Epithelial cell of prostate (primary cell): Measurements from ENCODE around the gene MYO9A.
A peak's percentile ranks its signal among the peaks of the same experiment; 100 is the strongest.

ENCODE experiments used
- DNase-seq: peaks from one replicate; pipeline ENCODE4 v3.0.0-alpha.2; 2011; ENCODE audit warnings: low read depth, low spot score
- H3K27ac ChIP-seq: fragments of 450-650 bp; 2 replicates; pipeline ENCODE4 v1.5.1; 2017; ENCODE audit warnings: mild to moderate bottlenecking

The MYO9A gene

GRCh38 chr15:72118017-72118978 is at the start of gene MYO9A, which contains the start of gene SENP8:
Gene MYO9A (minus strand): TSS chr15:72118150. CDS start chr15:72046563, 71,587 bp downstream.
Gene SENP8 (plus strand): TSS chr15:72118403. CDS start chr15:72139624, 21,221 bp downstream.
- DNase-seq, result peak; percentile 87
- H3K27ac ChIP-seq, result peak within 1 kb of the TSS; percentile 86

- DNase-seq, result no peak
- peak overlapping the region; percentile 69 for H3K27ac ChIP-seq
These were observed 49.5 kb upstream of the MYO9A start for GRCh38 chr15:72167445-72167844.

GRCh38 chr15:72166716-72167417 is 48.9 kb upstream of the MYO9A start:
- no peak overlapping the region for H3K27ac ChIP-seq
- DNase-seq, result no peak

- no peak overlapping the region for H3K27ac ChIP-seq
- DNase-seq, result no peak
These were observed 45.8 kb upstream of the MYO9A start for GRCh38 chr15:72163719-72164118.

- no peak for DNase-seq
- H3K27ac ChIP-seq, result no peak overlapping the region
These were observed 44.6 kb upstream of the MYO9A start for GRCh38 chr15:72162569-72162968.

GRCh38 chr15:72161361-72162132 is 43.6 kb upstream of the MYO9A start:
- DNase-seq, result no peak
- no peak overlapping the region for H3K27ac ChIP-seq

GRCh38 chr15:72160696-72161245 is 42.8 kb upstream of the MYO9A start:
- no peak overlapping the region for H3K27ac ChIP-seq
- DNase-seq, result no peak

- DNase-seq, result no peak
- no peak overlapping the region for H3K27ac ChIP-seq
These were observed 39.0 kb upstream of the MYO9A start for GRCh38 chr15:72156928-72157327.

GRCh38 chr15:72155635-72156616 is 38.0 kb upstream of the MYO9A start:
- peak overlapping the region; percentile 48 for H3K27ac ChIP-seq
- DNase-seq, result no peak

GRCh38 chr15:72155003-72155621 is 37.2 kb upstream of the MYO9A start:
- peak; percentile 39 for DNase-seq
- H3K27ac ChIP-seq, result peak overlapping the region; percentile 48

GRCh38 chr15:72154316-72154715 is 36.4 kb upstream of the MYO9A start:
- no peak overlapping the region for H3K27ac ChIP-seq
- DNase-seq, result no peak

- no peak overlapping the region for H3K27ac ChIP-seq
- DNase-seq, result no peak
These were observed 35.5 kb upstream of the MYO9A start for GRCh38 chr15:72153269-72154000.

- H3K27ac ChIP-seq, result no peak overlapping the region
- no peak for DNase-seq
These were observed 29.5 kb upstream of the MYO9A start for GRCh38 chr15:72147418-72147817.

- H3K27ac ChIP-seq, result no peak overlapping the region
These were observed 29.0 kb upstream of the MYO9A start for GRCh38 chr15:72146934-72147333.

GRCh38 chr15:72146221-72146620 is 28.3 kb upstream of the MYO9A start:
- H3K27ac ChIP-seq, result no peak overlapping the region
- DNase-seq, result no peak

More at GRCh38 chr15:72146934-72147333, 29.0 kb upstream of the MYO9A start:
- no peak for DNase-seq

- no peak for DNase-seq
- no peak overlapping the region for H3K27ac ChIP-seq
These were observed 23.5 kb upstream of the MYO9A start for GRCh38 chr15:72141171-72142084.

GRCh38 chr15:72140088-72140487 is 22.1 kb upstream of the MYO9A start:
- no peak for DNase-seq

More at GRCh38 chr15:72140088-72140487, 22.1 kb upstream of the MYO9A start:
- no peak overlapping the region for H3K27ac ChIP-seq
